A172 (cell line): Measurements from ENCODE around the gene IGFBP7. TPM values are rescaled to one million over a fixed set of nuclear protein-coding genes. Genes with fewer than 3 reads are reported as not detected.

Source experiments
- DNase-seq: peaks from one replicate; pipeline ENCODE4 v3.0.0-alpha.2; 2015; ENCODE audit warnings: low spot score
- total RNA-seq: library from RNA; depleted of rRNA; stranded (reverse); fragments of >200 nt; shearing (Covaris generic); gene quantifications from 2 replicates; pipeline ENCODE4 v1.2.3, GENCODE V29; 2014

IGFBP7 gene
- total RNA-seq, 1 experiment from 2014 or later = 293 TPM

- peak; percentile 27 for DNase-seq
These were observed 21.9 kb upstream of the IGFBP7 start for GRCh38 chr4:57131849-57132742.

GRCh38 chr4:57129477-57129876 lies 19.3 kb upstream of the IGFBP7 start:
- no peak for DNase-seq

DNA sequence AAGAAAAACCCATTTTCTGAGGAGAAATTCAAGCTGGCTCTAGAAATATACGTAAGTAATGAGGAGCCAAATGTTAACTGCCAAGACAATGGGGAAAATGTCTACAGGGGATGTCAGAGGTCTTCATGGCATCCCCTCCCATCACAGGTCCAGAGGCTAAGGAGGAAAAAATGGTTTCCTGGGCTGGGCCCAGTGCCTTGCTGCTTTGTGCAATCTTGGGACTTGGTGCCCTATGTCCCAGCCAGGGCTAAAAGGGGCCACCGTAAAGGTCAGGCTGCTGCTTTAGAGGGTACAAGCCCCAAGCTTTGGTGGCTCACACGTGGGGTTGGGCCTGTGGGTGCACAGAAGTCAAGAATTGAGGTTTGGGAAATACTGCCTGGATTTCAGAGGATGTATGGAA lies 17.2 kb upstream of the IGFBP7 start:
- DNase-seq = no peak

DNA sequence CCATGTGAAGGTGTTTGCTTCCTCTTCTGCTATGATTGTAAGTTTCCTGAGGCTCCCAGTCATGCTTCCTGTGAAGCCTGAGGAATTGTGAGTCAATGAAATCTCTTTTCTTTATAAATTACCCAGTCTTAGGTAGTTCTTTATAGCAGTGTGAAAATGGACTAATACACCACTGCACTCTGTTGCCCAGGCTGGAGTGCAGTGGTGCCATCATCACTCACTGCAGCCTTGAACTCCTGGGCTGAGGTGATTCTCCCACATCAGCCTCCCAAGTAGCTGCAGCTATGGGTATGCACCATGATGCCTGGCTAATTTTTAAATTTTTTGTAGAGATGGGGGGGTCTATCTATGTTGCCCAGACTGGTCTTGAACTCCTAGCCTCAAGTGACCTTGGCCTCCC lies 15.8 kb upstream of the IGFBP7 start:
- DNase-seq = no peak

GRCh38 chr4:57124145-57124544 lies 14.0 kb upstream of the IGFBP7 start:
- no peak for DNase-seq

DNA sequence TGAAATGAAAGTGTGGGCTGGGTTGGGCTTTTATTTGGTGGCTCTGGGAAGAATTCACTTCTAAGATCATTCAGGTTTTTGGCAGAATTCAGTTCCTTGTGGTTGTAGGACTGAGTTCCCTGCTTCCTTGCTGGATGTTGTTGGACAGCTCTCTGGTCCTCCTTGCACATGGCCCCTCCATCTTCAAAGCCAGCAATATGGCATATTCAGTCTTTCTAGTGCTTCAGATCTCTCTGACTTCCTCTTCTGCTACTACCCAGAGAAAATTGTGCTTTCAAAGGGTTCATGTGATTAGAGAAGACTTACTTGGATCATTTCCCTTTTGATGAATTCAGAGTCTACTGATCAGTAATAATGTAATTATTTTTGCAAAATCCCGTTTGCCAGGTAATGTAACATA lies 12.8 kb upstream of the IGFBP7 start:
- no peak for DNase-seq

DNA sequence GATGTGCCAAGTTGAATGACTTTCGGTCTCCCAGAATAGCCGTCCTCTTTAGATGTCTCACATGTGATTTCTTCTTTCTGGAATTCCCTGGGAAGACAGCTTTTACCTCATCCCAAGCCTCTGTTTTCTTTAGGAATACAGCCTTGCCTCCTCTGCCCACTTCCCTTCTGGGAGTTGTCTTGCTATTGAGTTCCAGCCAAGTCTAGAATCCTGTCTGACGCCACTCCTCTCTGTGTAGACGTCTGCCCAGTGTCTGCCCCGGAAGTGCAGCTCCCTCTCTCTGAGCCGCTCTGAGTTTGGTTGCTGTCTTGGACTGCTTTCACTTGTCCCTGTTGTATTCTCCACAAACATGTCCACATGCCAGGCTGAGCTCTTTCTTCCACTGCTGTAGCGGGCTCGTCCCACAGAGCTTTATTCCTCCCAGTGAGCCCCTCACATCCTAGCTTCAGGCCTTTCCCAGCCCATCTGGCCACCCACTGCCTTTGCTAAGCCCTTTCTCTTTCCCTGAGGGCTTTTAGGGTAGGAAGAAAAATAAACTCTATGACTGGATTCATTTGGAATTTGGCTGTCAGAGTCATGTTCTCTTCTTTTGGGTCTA lies 9.0 kb upstream of the IGFBP7 start:
- peak; percentile 89 for DNase-seq

GRCh38 chr4:57117491-57117890 lies 7.3 kb upstream of the IGFBP7 start:
- no peak for DNase-seq

GRCh38 chr4:57116245-57116644 lies 6.1 kb upstream of the IGFBP7 start:
- no peak for DNase-seq

GRCh38 chr4:57114973-57115372 lies 4.8 kb upstream of the IGFBP7 start:
- DNase-seq = peak; percentile 85

- no peak for DNase-seq
These were observed 3.7 kb upstream of the IGFBP7 start for GRCh38 chr4:57113870-57114269.

- peak; percentile 61 for DNase-seq
These were observed 691 bp upstream of the IGFBP7 start for GRCh38 chr4:57110640-57111511.

DNA sequence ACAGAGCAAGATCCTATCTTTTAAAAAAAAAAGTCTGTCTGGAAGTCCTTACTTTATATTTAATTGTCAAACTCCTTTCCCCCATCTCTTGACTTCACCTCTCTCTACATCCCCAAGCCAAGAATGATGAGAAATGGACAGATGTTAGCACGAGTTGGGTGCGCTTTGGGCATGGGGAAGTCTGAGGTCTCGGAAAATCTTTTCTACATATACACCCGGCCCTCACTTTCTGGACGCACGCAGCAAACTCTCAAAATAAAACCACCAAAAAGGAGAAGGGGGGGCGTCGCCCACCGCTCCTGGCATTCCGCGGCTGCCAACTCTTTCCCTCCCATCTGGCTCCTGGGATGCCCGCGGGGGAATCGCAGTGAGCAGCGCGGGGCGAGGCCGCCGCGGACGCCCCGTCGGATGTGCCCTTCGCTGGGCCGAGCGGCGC lies 756 bp downstream of the IGFBP7 start:
- DNase-seq = no peak

- DNase-seq = no peak
These were observed 4.0 kb downstream of the IGFBP7 start for GRCh38 chr4:57106181-57106580.

GRCh38 chr4:57104706-57105560 lies 5.3 kb downstream of the IGFBP7 start:
- no peak for DNase-seq

DNA sequence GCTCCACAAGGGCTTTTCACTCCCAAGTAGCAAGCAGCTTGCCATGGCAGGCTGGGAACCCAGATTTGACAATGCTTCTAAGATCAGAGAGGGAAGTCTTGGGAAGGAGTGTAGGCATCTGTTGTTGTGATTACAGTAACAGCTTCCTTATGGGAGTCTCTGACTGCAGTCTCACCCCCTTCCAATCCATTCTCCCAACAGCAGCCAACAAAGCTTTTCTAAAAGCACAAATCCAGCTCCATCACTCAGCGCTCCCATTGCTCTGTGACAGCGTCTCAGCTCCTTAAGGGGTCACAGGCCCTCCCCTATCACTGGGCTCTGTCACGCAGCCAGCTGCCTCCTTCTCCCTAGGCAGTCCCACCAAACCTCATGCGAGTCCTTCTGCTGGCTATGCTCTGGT lies 7.1 kb downstream of the IGFBP7 start:
- no peak for DNase-seq

DNA sequence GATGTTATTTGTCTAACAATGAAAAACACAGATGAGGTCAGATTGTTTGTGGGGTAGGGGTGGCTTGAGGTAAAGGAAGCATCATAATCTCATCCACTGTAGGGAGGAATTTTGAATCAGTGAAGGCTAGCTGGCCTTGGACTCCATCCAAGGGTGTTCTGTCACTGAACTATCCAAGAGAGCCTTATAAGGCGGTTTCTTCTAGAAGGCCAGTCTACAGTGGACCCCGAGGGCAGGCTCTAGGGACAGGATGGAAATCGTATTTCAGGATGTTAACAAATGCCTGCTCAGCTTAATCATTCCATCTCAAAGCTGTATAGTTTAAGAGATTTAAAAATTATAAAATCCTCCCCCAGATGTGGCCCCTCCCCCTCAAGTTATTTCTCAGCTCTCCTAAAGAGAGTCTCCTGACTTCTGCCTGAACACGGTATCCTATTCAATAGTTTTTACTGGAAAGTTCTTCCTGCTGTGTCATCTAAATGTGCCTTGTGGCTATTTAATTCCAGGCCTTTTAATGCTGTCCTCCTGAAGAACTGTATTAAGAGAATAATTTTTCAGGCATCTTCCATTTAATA lies 8.0 kb downstream of the IGFBP7 start:
- peak; percentile 76 for DNase-seq

DNA sequence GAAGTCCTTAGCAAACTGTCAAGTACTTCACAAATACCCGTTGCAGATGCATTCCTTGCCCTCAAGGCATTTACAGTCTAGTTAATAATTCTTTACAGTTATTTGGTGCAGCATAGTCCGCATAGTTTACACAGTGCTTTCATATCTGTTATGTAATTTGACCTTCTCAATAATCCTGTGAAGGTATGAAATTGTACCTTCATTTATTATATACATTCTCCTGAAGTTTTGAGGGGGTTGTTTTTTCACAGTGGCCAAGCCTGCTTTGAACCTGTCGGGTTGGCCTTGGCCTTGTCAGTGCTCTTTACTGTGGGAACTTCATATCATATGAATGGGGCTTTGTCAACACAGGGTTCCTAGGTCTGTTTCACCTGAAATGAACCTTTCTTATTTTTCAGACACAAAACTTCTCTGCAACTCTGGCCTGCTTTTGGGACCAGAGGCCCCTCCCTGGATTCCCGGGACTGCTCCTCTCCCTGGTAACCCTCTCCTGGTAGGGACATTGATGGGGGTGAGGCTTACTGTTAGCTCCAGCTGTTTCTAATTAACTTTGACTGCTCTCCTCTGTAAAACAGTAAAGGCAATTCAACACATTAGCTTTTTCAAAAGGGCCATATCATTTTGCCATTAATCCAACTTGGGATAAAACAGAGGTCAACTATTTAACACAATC lies 9.1 kb downstream of the IGFBP7 start:
- no peak for DNase-seq

GRCh38 chr4:57099363-57099762 lies 10.8 kb downstream of the IGFBP7 start:
- no peak for DNase-seq

- DNase-seq = no peak
These were observed 11.2 kb downstream of the IGFBP7 start for GRCh38 chr4:57098941-57099340.
